ENCODE measurements around the gene MARCHF10. TPM values are rescaled to one million over a fixed set of nuclear protein-coding genes. Genes with fewer than 3 reads are reported as not detected.

Gene MARCHF10
- total RNA-seq, 1 donor from 2014 or later: not detected

DNA sequence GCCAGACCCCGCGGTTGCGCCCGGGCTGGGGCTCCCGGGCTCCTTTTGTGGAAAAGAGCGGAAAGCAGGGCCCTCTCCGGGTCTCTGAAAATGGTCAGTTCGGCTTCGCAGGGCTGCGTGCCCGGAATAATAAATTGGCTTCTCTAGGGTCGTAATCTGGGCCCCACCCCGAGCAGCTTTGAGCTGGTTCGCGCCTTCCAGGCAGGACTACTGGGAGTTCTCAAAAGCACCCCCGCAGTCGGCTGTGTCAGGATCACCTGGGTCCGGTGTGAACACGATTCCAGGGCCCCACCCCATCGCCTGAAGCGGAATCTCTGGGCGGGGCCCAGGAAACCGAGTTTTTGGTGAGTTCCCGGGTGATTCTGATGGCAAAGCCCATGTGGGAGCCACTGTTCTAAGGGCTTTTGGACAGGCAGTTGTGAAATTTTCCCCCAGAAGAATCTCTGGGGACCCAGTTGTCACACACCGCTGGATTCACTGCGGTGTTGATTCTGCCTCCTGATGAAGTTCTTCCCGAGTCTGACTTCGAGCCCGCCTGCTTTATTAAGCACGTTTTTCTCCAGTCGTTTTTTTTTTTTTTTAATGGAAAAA lies 103.6 kb downstream of the MARCHF10 start:
- Histone ChIP-seq H3K4me1 (peaks cover 17% of the 10 kb centered on the region), H3K36me3 (no peaks in the 10 kb centered on the region), H3K9me3 (no peaks in the 10 kb centered on the region), H3K27me3 (no peaks in the 10 kb centered on the region), H3K27ac (peak overlapping the region; percentile 78), H3K4me3 (peak overlapping the region; percentile 69)
- intact Hi-C loops (cut with DNase I): loop anchor here (10.0 kb wide), 1 partner anchor 270 kb away; no protein-coding TSS in a partner anchor
- DNase-seq (peak; percentile 76), ATAC-seq (peak; percentile 57)
- TF ChIP-seq, protein P1, sequence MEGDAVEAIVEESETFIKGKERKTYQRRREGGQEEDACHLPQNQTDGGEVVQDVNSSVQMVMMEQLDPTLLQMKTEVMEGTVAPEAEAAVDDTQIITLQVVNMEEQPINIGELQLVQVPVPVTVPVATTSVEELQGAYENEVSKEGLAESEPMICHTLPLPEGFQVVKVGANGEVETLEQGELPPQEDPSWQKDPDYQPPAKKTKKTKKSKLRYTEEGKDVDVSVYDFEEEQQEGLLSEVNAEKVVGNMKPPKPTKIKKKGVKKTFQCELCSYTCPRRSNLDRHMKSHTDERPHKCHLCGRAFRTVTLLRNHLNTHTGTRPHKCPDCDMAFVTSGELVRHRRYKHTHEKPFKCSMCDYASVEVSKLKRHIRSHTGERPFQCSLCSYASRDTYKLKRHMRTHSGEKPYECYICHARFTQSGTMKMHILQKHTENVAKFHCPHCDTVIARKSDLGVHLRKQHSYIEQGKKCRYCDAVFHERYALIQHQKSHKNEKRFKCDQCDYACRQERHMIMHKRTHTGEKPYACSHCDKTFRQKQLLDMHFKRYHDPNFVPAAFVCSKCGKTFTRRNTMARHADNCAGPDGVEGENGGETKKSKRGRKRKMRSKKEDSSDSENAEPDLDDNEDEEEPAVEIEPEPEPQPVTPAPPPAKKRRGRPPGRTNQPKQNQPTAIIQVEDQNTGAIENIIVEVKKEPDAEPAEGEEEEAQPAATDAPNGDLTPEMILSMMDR (IDR thresholded peaks at IDR 0.05): no peak

DNA sequence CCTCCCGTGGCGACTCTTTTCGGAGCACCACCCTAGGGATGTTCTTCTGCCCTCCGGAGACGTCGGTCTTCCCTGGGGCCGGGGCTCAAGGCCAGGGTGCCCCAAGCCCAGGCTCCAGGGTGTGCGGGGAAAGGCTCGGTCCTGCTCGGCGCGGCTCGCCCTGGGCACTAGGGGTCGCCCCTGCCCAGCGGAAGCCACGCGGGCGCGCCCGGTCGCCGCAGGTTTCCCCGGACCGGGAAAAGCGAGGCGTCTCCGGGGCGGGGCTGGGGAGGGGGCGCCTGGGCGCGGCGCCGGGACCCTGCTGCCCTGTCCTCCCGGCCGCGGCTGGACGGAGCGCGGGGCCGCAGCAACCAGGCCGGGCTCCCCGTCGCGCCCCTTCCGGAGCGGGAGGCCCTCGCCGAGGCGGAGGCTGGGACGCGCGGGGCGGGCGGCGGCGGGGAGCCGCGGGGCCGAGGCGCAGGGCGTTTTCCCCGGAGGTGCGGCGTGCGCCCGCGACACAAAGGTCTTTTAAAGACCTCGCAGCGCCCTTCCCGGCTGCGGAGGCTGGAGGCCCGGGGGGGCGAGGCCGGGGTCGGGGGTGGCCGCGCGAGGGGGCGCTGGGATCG lies 104.2 kb downstream of the MARCHF10 start:
- TF ChIP-seq, protein P1 (IDR thresholded peaks at IDR 0.05): peak; percentile 83
- DNase-seq (peak; percentile 92), ATAC-seq (peak; percentile 95)
- Histone ChIP-seq H3K27me3 (no peaks in the 10 kb centered on the region), H3K9me3 (no peaks in the 10 kb centered on the region), H3K4me1 (peaks cover 17% of the 10 kb centered on the region), H3K27ac (peak overlapping the region; percentile 78), H3K36me3 (no peaks in the 10 kb centered on the region), H3K4me3 (peak overlapping the region; percentile 69)
- intact Hi-C loops (cut with DNase I): loop anchor here (10.0 kb wide), 1 partner anchor 271 kb away; no protein-coding TSS in a partner anchor

DNA sequence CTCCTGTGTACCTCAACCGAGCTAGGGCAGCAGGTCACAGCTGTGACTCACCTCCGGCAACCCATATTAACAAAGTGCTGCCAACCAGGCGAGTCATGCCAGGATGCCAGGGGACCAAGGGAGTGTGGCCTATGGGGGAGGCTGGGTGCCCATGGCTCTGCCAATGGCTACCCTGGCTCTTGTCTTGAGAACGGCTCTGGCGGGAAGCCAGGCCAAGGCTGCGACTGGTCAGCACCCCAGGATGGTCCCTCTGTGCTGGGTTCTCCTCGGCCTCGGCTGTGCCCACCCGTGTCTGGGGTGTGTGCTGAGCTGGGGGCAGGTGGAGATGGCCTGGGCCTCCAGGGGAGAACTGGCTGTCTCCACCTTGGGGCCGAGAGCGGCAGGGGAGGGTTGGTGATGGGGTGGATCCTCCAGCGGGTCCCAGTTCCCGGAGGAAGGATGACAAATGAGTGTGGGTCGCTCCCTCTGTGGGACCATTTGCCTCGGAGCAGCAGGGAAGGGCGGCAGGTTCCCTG lies 104.8 kb downstream of the MARCHF10 start:
- intact Hi-C loops (cut with DNase I): loop anchor here (10.0 kb wide), 1 partner anchor 271 kb away; no protein-coding TSS in a partner anchor
- peaks cover 17% of the 10 kb centered on the region for H3K4me1 ChIP-seq
- no peak for DNase-seq
- ATAC-seq: peak; percentile 40
- no peaks in the 10 kb centered on the region for H3K27me3 ChIP-seq
- H3K36me3 ChIP-seq: no peaks in the 10 kb centered on the region
- no peak overlapping the region for H3K27ac ChIP-seq
- no peaks in the 10 kb centered on the region for H3K9me3 ChIP-seq
- H3K4me3 ChIP-seq: peak overlapping the region; percentile 69
- TF ChIP-seq, protein P1 (IDR thresholded peaks at IDR 0.05): no peak

DNA sequence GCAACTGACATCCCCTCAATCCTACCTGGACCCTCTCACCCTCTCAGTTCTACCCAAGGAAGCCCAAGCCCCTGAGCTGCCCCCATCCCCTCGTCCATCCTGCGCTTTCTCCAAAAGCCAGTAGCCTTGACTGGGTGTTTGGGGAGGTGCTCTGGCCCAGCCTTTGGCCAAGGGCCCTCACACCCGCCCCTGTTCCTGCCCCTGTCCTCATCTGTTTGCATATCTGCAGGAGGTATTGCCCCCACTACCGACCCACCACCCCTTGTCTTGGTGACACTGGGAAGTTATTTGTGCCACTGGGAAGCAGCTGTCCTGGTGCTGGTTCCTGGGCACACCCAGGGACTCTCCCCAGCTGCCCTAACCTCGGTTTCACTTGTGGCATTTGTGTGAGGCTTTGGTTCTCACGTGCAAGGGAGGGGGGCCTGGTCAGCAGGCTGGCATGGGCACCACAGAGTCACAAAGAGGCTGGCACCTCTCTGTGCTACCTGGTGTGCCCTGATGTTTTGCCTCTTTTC lies 105.3 kb downstream of the MARCHF10 start:
- peaks cover 17% of the 10 kb centered on the region for H3K4me1 ChIP-seq
- H3K27me3 ChIP-seq: no peaks in the 10 kb centered on the region
- intact Hi-C loops (cut with DNase I): loop anchor here (10.0 kb wide), 1 partner anchor 272 kb away; no protein-coding TSS in a partner anchor
- ATAC-seq (no peak), DNase-seq (no peak)
- H3K4me3 ChIP-seq: no peak overlapping the region
- H3K36me3 ChIP-seq: no peaks in the 10 kb centered on the region
- H3K9me3 ChIP-seq: no peaks in the 10 kb centered on the region
- TF ChIP-seq, protein P1 (IDR thresholded peaks at IDR 0.05): no peak
- no peak overlapping the region for H3K27ac ChIP-seq

DNA sequence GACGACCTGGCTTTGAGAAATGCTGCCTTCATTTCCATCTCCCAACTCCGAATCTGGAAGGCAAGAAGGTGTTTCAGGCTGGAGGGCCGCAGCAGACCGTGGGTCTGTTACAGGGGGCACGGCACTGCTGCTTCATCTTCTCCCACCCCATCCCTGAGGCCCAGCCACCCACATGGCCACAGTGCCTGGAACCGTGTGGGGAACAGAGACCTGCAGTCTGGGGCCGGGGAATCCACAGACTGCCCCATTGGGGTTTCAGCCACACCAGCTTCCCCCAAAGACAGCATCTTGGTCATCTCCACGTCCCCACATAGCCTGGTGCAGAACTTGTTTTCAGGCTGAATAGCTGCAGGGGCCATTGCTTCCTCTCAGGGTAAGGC lies 106.4 kb downstream of the MARCHF10 start:
- H3K27me3 ChIP-seq: no peaks in the 10 kb centered on the region
- TF ChIP-seq, protein P1 (IDR thresholded peaks at IDR 0.05): no peak
- ATAC-seq (no peak), DNase-seq (no peak)
- H3K4me3 ChIP-seq: no peak overlapping the region
- intact Hi-C loops (cut with DNase I): loop anchor here (10.0 kb wide), 1 partner anchor 273 kb away; no protein-coding TSS in a partner anchor
- H3K4me1 ChIP-seq: peaks cover 17% of the 10 kb centered on the region
- H3K9me3 ChIP-seq: no peaks in the 10 kb centered on the region
- no peak overlapping the region for H3K27ac ChIP-seq
- H3K36me3 ChIP-seq: no peaks in the 10 kb centered on the region
